Epithelial cell of proximal tubule (primary cell): ENCODE results near the gene PVALEF. TPM values are rescaled to one million over a fixed set of nuclear protein-coding genes. Genes with fewer than 3 reads are reported as not detected.

Experiments
- DNase-seq: peaks from one replicate; pipeline ENCODE4 v3.0.0-alpha.2; 2011; ENCODE audit warnings: low read depth
- H3K4me3 ChIP-seq: 2 replicates; pipeline ENCODE4 v1.5.1; 2011; ENCODE audit warnings: low read depth, mild to moderate bottlenecking, low read length
- total RNA-seq: library from RNA; depleted of rRNA; stranded (reverse); fragments of >200 nt; gene quantifications from 2 replicates; pipeline ENCODE4 v1.2.3, GENCODE V29; 2015
- TF ChIP-seq, protein P1 (sequence below): conservative IDR thresholded peaks from 2 replicates; pipeline ENCODE4 v1.5.1; 2012; ENCODE audit warnings: low read depth, mild to moderate bottlenecking, low read length

The PVALEF gene
- total RNA-seq, 1 donor from 2014 or later: not detected

DNA sequence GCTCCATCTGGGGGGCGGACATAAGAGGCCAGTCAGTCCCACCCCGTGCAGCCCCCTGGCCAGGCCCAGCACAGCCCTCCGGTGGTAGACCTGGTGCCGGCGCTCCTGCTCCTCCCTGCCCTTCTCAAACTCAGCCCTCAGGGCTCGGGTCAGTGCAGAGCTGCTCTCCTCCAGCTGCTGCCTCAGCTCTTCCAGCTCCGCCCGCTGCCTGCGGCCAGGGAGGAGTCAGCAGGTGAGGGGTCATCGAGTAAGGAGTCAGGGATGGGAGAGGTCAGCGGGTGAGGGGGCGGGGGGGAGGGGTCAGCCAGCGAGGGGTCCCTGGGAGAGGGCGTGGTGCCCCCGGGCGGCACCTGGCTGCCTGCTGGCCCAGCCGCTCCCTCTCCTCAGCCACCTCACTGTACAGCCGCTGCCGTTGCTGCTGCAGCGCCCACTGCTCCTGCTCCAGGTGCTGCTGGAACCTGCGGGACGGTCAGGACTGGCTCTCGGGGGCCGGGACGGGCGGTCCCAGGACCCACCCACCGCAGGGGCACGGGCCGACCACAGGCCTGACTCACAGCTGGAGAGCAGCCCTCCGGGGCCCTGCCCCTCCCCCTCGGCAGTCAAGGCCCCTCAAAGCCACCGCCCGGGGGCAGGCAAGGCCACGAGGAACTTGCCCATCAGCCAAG is 27.2 kb downstream of the PVALEF start:
- H3K4me3 ChIP-seq: no peak overlapping the region
- TF ChIP-seq, protein P1, sequence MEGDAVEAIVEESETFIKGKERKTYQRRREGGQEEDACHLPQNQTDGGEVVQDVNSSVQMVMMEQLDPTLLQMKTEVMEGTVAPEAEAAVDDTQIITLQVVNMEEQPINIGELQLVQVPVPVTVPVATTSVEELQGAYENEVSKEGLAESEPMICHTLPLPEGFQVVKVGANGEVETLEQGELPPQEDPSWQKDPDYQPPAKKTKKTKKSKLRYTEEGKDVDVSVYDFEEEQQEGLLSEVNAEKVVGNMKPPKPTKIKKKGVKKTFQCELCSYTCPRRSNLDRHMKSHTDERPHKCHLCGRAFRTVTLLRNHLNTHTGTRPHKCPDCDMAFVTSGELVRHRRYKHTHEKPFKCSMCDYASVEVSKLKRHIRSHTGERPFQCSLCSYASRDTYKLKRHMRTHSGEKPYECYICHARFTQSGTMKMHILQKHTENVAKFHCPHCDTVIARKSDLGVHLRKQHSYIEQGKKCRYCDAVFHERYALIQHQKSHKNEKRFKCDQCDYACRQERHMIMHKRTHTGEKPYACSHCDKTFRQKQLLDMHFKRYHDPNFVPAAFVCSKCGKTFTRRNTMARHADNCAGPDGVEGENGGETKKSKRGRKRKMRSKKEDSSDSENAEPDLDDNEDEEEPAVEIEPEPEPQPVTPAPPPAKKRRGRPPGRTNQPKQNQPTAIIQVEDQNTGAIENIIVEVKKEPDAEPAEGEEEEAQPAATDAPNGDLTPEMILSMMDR: no peak
- no peak for DNase-seq

DNA sequence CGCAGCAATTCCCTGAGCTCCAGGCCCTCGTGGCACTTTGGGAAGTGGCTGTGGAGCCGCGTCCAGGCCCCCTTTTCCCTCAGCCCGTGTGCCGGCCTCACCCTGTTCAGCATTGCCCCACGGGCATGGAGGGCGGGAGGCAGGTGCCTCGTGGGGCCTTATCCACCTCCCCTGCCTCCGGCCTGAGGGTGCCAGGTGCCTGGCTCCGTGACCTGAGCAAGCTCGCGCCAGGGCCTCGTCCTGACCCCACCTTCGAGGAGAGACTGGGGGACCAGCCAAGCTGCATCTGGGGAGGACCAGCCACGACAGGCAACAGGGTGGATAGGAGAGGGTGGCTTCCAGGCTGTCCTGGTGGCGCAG is 27.7 kb downstream of the PVALEF start:
- TF ChIP-seq, protein P1: no peak
- no peak overlapping the region for H3K4me3 ChIP-seq
- no peak for DNase-seq

DNA sequence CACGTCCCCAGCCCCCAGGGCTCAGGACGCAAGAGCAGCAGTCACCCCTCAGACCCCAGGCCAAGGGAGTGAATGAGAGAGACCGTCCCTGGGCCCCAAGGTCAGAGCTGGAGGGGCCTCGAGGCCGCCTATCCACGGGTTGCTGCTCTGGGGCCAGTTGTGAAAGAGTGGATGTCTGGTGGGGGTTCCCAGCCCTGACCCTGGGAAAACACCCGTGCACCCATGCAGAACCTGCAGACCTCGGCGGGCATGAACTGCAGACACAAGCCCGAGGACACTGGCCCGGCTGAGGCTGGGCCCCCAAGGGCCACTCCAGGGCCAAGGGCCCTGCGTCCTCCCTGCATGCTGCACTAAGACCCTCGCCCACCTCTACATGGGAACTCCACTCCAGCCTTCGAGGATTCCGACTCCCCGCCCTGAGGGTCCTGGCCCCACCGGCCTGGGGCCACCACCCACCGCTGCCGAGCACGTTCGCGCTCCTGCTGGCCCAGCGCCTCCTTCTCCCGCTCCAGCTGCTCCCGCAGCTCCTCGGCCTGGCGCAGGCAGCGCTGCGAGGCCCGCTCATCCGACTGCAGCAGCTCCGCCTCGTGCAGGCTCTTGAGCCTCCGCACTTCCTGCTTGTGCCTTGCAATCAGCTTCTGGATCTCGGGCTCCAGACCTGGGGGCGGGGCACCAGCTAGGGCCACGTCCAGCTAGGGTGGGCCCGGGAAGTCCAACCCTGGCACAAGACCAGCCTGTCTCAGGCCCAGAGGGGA is 28.3 kb downstream of the PVALEF start:
- TF ChIP-seq, protein P1: no peak

DNA sequence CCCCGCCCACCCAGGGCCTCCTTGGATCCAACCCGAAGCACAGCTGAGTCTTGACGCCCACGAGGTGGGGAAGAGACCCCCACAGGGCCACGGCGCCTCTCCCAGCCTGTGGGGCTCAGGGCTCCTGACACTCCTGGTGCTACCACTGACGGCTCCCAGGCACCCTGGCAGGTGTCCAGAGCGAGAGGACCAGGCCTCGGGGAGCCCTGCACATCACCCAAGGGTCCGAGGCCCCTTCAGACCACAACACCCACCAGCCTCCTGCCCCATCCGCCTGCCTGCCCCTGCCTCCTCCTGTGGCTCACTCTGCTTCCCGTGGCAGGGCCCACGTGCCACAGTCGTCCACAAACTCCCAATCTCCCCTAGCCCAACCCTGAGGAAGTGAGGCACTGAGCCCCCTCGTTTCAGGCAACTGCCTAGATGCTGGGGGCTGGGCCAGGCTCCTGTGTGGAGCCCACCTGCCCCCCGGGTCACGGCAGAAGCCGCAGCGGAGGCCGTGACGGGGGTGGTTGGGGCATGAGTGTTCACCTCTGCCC is 29.0 kb downstream of the PVALEF start:
- TF ChIP-seq, protein P1: no peak
- no peak overlapping the region for H3K4me3 ChIP-seq
- DNase-seq: no peak

More for the DNA sequence above, 28.3 kb downstream of the PVALEF start:
- DNase-seq: no peak
- H3K4me3 ChIP-seq: no peak overlapping the region

DNA sequence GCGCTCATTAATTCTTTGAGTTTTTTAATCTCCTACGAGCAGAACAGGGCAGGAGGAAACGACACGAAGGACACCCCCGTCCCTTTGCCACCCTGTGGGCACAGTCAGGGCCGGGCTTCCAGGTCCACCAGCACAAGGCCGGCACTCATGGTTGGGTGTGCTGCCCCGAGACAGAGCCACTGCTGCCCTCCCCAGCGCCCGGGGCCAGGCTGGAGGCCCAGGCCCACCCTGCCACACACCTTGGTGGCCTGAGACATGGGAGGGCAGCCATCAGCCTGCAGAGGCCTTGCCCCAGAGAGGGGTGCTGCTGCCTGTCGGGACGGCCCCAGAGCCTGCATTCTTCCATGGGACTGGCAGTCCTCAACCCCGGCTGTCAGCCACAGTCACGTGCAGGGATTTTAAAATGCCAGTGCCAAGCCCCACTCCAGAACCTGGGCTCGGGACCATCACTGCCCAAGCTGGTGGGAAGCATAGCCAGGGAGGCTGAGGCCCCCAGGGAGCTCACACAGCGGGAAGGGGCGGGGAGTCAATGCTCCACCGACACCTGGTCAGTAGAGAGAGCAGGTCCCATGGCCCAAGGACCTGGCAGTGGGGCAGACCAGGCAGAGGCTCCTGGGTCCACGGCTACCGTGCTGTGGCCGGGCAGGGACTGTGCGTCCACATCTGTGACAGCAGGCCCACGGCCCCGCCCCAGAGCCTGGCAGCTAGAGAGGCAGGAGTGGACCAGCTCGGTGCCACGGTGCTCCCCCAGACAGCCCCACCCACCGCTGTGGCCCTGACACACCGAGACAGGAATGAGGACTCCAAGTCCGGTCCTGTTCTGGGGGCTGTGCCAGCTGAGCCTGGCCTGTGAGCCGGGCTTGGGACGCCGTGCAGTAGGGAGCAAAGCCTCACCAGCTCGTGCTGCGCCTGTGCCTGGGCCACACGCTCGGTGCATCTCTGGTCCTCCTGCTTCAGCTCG is 29.9 kb downstream of the PVALEF start:
- no peak for DNase-seq
- H3K4me3 ChIP-seq: no peak overlapping the region
- TF ChIP-seq, protein P1: no peak

DNA sequence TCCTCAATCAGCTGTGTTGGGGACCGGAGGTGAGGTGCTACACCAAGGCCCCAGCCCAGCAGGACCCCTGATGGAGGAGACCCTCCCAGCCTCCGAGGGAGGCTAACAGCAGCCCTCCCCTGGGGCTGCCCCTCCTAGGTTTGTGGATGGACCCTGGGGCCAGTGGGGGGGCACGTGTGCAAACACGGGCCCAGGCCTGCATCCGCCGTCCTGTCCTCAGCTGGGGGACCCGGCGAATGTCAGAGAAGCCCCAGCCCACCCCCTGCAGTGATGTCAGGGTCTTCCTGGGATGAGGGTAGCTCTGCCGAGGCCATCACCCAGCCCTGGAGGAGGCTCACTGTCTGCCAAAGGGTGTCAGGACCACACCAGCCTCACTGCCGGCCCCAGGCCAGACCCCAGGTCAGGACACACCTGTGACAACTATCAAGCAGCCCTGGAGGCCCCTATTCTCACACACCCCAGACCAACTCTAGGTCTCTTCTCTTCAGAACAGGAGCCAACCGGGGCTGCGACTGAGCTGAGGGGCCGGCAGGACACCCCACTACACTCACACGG is 30.7 kb downstream of the PVALEF start:
- DNase-seq: no peak
- H3K4me3 ChIP-seq: no peak overlapping the region
- TF ChIP-seq, protein P1: no peak
